Midbrain (tissue), 1 donor: ENCODE measurements around the gene EFNA1.
A peak's percentile ranks its signal among the peaks of the same experiment; 100 is the strongest.
"Not testable (repeated sequence)": the region's sequence is repeated elsewhere in the genome, so short reads cannot be mapped to it uniquely, and the experiment has no call there.

ENCODE experiments used
- DNase-seq: peaks from one replicate; lab custom pipeline; 2025; lab: John Stamatoyannopoulos, UW

EFNA1 gene

DNA sequence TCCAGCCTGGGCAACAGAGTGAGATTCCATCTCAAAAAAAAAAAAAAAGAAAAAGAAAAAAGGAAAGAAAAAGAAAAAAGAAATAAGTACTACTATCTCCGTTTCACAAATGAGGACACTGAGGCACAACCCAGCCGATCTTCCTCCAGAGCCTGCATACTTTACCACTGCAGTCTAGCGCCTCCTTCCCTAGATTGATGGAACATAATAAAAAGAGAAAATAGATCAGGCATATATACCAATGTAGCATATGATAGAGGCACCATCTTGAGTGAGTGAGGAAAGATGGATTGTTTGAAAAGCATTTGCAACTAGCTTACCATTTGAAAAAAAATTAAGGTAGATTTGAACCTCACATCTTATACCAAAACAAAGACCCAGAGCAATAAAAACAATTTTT lies 17.8 kb downstream of the EFNA1 start:
- DNase-seq: no peak

DNA sequence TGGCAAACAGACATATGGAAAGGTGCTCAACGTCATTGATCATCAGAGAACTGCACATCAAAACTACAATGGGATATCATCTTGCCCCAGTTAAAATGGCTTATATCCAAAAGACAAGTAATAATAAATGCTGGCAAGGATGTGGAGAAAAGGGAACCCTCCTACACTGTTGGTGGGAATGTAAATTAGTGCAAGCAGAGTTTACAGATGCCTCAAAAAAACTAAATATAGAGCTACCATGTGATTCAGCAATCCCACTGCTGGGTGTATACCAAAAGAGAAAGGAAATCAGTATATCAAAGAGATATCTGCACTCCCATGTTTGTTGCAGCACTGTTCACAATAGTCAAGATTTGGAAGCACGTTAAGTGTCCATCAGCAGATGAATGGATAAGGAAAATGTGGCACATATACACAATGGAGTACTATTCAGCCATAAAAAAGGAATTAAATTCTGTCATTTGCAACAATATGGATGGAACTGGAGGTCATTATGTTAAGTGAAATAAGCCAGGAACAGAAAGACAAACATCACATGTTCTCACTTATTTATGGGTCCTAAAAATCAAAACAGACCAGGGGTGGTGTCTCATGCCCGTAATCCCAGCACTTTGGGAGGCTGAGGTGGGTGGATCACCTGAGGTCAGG lies 28.4 kb downstream of the EFNA1 start:
- not testable (repeated sequence) for DNase-seq

DNA sequence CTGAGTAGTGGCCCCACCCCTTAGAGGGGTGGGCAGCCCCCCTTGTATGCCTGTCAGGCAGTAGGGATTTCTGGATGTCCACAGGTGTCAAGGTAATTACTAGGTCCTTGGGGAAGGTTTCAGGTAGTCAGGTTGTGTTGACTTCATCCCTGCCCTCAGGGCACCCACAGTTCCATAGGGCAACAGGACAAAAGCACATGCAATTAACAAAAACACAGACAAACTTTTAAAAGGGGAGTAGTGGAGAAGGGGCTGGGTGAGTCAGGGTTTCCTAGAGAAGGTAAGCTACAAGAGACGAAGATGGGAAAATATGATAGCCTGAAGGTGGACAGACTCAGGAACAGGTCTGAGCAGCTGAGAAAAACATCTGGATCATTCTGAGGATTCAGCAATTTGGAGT lies 31.3 kb downstream of the EFNA1 start:
- no peak for DNase-seq

DNA sequence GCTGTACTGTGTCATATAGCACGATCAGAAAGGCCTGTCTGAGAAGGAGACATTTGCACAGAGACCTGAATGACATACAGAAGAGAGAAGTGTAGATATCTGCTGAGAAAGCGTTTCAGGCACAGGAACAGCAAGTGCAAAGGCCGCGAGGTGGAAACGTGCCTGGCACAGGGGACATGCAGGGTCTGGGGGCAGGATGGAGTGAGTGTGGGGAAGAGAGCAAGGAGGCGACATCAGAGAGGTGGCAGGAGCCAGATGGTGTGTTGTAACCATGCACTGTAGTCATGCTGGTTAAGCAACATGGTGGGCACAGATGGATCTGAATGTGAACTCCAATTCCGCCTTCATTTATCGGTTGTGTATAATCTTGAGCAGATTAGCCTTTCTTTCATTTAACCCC lies 32.5 kb downstream of the EFNA1 start:
- DNase-seq: no peak

DNA sequence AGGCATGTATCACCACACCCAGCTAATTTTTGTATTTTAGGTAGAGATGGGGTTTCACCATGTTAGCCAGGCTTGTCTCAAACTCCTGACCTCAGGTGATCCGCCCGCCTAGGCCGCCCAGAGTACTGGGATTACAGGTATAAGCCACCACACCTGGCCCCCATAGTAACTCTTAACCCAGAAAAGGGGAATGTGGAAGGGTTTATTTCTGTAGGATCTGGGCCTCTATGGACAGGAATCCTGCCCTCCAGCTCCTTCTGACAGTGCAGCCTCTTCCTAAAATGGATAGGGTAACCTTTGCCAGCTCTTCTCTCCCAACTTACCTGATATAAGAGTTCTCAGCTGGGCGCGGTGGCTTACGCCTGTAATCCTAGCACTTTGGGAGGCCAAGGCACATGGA lies 35.0 kb downstream of the EFNA1 start:
- DNase-seq: not testable (repeated sequence)

DNA sequence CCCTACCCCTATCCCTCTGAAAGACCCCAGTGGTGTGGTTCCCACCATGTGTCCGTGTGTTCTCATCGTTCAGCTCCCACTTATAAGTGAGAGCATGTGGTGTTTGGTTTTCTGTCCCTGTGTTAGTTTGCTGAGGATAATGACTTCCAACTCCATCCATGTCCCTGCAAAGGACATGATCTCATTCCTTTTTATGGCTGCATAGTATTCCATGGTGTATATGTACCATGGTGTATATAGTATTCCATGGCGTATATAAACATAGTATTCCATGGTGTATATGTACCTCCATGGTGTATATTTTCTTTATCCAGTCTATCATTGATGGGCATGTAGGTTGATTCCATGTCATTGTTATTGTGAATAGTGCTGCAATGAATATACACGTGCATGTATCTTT lies 36.1 kb downstream of the EFNA1 start:
- DNase-seq: not testable (repeated sequence)

DNA sequence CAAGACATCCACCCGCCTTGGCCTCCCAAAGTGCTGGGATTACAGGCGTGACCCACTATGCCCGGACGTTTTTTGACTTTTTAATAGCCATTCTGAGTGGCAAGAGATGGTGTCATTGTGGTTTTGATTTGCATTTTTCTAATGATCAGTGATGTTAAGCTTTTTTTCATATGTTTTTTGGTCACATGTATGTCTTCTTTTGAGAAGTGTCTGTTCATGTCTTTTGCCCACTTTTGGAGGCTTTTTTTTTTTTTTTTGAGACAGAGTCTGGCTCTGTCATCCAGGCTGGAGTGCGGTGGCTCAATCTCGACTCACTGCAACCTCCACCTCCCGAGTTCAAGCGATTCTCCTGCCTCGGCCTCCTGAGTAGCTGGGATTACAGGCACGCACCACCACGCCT lies 36.9 kb downstream of the EFNA1 start:
- DNase-seq: not testable (repeated sequence)

DNA sequence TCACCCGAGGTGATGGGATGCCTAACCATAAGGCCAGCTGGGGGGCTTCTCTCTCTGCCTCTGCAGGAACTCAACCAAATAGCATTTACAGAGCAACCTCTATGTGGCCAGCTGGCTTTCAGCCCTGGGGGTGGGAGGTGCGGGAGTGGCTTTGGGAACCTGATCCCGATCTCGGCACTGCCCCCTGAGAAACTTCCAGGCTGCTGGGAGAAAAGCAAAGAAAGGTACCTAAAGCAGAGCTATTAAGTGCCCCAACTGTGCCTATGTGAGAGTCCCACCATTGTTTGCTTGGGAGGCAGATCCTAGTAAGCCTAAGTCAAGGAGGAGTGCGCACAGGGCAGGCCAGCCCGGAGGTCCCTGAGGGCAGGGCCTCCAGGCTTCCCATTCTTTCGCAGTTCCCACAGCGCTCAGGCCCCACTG lies 38.4 kb downstream of the EFNA1 start:
- DNase-seq: no peak

DNA sequence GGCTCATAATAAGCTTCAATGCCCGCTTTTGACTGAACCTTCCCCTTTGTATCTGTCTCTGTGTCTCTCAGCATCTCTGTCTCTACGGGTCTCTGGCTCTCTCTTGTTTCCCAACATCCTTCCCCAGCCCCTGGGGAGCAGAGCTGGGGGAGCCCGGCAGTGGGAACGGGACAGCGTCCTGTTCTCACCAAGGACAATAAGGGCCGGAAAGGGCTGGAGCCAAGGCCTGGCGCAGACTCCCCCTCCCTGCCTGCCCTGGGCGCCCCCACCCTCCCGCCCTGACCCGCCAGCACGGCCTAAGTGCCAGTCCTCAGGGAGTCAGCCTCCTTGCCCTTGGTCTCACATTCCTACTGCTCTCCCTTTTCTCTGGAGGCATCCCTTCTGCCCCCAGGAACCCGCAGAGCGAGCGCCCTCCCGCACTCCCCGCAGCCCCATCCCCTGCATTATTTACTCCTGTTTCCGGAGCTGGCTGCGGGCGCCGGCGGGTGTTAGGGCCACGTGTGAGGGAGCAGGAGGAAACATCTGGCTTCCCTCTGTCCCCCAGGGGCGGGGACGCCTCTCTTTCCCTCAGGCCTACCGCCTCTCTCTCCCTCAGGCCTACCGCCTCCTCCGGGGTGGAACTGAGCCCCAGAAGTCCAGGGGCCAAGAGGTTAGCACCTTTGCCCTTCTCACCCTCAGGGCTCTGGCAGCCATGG lies 38.9 kb downstream of the EFNA1 start:
- peak; percentile 31 for DNase-seq

DNA sequence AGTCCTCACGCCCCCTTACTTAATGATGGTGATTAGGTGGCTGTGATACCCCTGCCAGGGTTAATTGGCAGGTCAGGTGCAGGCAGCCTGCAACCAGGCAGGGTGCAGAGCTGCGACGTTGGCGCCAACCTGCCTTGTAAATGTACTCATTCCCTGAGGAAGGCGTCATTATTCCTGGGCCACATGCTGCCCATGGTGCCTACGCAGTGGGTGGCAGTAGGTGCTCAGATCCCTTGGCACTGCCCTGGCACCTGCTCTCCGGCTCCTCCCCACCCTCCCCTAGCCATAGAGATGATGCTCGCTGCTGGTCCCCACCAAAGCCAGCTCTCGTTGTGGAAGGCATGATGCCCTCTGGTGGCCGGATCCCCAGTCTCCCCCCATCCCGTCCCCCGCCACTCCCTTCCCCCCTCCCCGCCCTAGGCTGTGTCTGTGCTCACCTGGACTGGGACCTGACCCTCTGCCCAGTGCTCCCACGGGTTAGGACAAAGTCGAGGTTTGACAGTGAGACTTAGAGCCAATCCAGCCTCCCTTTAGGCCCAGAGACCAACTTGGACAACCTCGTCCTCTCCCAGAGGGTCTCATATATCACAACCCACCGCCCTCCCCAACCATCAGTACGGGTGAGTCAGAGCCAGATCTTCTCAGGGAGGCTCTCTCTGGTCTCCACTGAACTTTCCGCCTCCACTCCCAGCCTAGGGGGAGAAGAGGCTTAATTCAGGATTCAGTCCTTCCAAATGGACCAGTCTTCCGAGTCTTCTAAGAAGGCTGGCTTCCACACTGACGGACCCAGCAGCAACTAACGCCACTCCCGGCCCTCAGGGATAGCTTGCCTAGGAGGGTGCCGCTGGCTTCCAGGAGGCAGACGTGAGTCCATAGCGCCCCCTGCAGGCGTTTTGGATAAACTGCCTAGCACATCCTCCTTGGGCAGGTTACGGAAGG lies 39.8 kb downstream of the EFNA1 start:
- DNase-seq: peak; percentile 93

DNA sequence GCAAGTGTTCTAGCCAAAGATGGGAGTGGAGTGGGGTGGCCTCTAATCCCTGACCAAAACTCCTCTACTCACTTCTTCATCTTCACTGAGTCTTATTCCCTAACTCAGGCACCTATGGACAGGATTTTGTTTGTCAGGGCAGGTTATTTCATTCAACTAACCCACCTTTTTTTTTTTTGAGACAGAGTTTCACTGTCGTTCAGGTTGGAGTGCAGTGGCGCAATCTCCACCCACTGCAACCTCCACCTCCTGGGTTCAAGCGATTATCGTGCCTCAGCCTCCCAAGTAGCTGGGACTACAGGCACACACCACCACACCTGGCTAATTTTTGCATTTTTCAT lies 40.4 kb downstream of the EFNA1 start:
- DNase-seq: not testable (repeated sequence)

DNA sequence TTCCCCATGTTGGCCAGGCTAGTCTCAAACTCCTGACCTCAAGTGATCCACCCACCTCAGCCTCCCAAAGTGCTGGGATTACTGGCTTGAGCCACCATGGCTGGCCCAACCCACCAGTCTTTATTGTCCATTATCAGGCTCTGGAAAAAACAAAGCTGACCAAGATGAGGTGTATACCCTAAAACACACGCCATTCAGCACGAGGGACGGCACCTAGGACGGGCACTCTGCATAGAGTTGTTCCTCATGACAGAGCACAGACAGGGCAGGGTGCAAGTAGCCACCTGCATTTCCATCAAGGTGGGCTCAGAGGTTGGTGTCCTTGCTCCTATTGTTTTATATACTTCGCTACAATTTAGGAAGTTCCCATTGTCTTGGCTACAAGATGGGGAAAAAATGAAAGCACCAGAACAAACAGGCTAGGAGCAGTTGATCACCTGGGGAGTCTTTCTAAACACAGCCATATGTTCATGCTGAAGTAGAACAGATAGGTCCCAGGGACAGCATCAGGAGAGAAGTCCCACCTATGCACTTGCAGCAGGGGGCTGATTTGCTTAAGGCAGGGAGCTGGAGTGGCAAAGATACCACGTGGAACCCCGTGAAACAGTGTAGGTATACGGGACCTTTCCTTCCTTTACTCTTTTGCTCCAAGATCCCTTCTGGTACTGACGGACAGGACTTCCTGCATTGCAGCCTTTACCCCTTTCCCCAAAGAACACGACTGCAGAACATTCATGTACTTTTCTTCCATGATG lies 41.0 kb downstream of the EFNA1 start:
- no peak for DNase-seq

DNA sequence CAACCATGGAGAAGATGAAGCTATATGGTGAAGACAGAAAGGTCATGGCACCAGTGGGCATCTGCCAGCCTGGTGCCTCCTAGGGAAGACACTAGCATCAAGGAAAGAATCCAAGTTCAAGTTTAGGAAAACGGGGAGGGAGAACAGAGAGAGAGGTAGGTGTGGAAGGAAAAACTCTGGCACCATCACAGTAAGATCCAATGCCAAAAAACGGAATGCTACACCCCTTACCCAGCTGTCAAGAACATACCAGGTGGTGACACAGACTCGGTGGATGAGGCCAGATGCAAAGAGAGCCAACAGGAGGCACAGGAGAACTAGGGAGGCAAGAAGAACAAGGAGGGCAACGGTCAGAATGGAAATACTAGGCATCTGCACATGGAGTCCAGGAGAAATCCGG lies 41.9 kb downstream of the EFNA1 start:
- no peak for DNase-seq

DNA sequence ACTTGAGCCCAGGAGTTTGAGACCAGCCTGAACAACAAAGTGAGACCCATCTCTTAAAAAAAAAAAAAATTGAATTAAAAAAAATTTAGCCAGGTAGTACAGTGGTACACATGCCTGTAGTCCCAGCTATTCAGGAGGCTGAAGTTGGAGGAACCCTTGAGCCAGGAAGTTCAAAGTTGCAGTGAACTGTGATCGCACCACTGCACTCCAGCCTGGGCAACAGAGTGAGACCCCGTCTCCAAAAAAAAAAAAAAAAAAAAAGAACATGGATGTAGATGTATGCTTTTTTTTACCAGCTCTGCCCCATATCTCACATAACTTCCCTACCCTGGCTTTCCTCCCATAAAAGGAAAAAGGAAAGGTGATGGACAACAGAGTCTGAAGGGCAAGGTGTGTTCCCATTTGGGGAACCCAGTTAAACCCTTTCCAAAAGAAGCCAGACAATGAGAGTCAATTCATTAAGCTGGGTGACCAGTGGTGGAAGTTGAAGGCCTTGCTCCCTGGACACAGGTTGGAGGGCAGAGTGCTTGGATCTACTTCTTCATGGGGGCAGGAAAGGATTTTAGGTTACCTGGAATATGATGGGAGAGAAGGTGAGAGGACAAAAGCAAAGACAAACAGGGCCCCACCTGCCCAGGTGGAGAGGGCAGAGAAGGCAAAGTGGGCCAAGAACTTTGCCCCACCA lies 42.6 kb downstream of the EFNA1 start:
- DNase-seq: no peak

DNA sequence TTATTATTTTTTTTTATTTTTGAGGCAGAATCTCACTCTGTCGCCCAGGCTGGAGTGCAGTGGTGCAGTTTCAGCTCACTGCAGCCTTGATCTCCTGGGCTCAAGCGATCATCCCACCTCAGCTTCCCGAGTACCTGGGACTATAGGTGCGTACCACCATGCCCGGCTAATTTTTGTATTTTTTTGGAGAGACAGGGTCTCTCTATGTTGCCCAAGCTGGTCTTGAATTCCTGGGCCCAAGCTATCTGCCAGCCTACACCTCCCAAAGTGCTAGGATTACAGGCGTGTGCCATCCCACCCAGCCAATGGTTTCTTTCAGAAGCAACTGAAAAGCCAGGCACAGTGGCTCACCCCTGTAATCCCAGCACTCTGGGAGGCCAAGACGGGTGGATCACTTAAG lies 43.1 kb downstream of the EFNA1 start:
- no peak for DNase-seq

DNA sequence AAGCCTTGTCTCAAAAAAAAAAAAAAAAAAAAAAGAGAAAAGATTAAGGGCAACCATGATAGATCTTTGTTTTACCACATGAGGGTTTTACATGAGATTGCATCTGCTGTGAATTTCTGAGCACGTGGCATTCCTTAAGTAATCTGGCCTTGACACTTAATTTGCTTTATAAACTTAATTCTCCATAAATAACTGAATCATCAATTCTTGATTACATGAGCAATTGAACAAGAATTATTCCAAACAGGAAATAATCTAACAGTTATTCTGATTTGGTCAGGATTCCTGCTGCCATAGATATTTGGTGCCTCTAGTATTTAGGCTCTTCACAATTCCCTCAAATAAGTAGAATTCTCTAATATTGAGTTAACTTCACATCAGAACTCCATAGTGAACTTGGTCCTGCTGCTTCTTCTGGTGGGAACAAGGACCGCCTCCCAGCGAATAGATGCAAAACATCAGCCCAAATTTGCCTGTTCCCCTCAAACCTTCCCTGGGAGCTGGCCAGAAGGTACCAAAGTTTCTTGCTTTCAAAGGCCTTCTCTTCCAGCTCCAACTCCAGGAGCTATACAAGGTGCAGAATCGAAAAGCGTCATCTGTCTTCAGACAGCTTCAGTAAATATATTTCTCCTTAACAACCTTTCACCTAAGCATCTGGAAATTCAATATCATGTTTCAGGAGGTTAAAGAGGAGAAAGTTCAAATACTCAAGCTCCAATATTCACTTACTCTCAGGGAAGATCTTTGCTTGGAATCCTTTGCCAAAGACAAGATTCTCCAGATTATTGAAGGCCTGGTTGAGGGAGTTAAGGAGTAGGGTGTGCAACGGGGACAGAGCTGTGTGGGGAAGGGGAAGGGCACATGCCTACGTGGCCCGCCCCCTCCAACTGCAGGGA lies 44.4 kb downstream of the EFNA1 start:
- DNase-seq: no peak

DNA sequence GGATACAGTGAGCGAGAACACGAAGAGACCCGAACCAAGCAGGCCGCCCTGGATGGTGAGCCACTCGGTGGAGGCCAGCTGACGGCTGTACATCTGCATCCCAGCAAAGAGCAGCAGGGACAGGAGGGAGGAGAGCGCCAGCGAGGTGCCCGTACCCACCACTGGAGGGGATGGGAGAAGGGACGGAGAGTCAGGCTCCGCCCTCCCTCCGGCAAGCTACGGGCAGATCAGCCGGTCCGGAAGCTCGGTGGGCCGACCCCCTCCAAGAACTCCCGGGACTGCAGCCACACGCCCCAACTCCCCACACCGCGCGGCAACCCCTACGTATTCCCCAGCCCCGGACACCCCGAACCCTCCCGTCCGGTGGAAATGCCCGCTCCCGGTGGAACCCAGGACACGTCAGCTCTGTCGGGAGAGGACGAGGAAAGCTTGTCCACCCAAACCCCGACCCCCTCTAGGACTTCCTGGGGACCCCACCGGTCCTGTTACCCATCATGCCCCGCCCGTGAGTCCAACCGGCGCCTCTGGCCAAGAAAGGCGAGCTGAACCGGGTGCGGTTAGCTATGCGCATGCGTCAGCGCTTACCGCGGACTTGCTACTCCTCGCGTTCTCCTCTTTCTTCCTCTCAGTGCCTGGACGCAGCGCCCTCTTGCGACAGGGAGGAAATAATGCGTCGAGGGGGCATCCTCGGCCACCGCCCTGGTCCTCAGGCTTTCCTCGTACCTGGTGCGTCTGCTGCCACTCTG lies 45.2 kb downstream of the EFNA1 start, which contains the start of gene KRTCAP2:
KRTCAP2 (minus strand) TSS at position 573 of the 746 bp plus-strand sequence; CDS start at position 493, 80 bp downstream.
- DNase-seq: peak; percentile 95

DNA sequence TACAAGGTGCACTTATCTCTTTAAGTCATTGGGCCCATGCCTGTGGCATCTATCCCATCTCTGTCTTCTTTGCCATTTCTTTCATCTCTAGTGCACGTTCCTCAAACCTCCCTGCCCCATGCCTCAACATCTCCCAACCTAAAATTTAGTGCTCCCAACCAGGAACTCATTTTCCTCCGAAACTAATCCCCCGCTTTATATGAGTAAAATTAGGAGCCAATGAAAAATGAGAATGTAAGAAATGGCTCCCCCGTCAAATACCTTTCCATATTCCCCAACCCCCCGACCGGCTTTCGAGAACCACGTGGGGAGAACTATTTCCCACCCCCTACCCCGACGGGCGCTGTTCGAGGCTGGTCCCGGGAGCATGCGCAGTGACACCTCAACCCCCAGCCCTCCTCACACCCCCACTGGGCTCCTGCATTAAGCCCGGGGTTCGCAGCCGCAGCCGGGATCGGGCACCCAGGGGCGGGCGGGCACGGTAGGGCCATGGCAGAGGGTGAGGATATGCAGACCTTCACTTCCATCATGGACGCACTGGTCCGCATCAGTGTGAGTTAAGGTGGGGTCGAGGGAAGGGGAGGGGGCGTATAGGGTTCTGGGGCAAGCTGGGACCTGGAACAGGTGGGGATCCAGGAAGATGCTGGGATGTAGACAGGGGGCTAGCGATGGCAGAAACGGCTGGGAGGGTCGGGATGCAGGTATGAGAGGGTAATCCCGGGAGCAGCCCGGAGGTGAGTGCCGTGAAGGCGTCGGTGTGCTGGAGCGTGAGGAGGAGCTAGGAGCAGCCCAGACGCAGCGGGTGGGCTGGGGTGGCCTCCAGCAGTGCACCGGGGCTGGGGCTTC lies 46.0 kb downstream of the EFNA1 start, which contains the start of gene TRIM46:
TRIM46 (plus strand) TSS at position 372 of the 846 bp plus-strand sequence; CDS start at position 490, 118 bp downstream.
- DNase-seq: peak; percentile 76
